T-helper 22 cell (primary cell): ENCODE results near the gene TAB2.
"Not testable (repeated sequence)": the region's sequence is repeated elsewhere in the genome, so short reads cannot be mapped to it uniquely, and the experiment has no call there.

Experiments
- DNase-seq: peaks from one replicate; pipeline ENCODE4 v3.0.0-alpha.2; 2020; ENCODE audit warnings: low read depth

Gene TAB2

DNA sequence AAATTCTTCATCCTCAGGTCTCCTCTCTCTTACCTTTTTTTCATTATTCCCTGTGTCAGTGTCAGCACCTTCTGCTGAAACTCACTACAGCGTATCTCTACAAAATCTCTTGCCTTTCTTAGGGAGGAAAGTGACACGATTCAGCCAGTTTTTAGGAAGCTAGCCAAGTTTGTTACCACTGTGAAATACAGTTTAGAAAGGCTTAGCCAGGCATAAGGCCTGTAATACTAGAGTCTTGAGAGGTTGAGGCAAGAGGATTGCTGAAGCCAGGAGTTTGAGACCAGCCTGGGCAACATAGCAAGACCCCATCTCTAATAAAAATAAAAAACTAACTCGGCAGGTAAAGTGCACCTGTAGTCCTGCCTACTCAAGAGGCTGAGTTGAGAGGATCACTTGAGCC is 16.7 kb downstream of the TAB2 start:
- DNase-seq, result no peak

DNA sequence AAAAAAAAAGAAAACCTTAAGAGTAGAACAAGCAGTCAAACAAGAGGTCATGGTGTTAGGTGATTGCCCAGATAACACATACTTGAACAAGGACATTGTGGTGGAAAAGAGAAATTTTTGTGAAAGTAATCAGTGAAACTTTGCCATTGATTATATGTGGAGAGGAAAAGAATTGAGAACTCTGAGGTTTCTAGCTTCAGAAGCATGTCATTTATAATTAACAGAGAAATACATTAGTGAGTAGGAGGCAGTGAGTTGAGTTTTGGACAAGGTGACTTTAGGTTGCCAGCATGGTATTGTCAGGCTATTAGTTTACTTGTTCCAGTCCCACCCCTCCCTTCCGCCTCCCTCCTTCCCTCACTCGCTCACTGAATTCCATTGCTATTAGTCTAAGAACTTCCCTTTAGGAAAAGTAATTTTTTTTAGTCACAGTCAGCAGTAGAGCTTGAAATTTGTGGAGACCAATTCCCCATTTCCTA is 17.2 kb downstream of the TAB2 start:
- DNase-seq, result no peak

DNA sequence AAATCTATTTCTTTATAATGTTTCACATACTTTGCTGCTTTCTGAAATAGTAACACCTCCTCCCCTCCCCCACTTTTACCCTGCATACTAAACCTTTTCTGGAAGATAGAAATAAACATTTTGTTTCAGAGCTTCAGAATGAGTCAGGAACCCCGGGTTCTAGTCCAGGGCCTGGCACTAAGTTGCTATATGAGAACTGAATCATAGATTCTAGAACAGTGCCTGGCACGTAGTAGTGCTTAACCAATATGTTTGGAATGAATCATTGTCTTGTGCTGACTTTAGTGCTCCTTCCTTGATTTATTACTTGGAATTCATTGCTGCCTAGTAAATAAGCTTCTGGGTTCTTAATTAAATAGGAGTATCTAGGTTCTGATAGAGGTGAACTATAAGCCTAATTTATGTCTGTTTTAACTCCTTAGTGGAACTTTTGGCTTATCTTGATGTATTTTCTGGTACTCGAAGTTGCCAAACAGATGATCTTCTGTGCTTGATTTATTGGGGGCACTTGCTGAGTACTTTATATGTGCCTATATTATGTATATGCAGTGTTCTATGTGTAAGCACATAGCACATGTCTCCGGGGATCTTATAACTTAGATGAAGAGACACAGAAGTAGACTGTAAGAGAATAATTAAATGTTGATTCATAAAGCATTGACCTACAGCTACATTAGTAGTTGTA is 18.6 kb downstream of the TAB2 start:
- DNase-seq, result no peak

DNA sequence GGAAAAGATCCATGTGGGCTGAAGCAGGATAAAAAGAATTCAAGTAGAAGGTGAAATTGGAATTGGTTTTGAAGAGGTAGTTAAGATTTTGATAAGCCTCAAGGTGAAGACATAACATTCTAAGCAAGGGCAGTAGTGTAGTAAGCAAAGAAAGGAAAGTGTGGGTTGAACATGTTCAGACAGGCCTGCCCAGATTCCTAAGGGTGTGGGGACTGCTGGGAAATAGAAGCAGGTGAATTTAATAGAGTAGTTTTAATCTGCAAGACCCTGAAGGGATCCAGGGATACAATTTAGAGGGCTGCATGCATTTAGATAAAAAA is 19.1 kb downstream of the TAB2 start:
- no peak for DNase-seq

DNA sequence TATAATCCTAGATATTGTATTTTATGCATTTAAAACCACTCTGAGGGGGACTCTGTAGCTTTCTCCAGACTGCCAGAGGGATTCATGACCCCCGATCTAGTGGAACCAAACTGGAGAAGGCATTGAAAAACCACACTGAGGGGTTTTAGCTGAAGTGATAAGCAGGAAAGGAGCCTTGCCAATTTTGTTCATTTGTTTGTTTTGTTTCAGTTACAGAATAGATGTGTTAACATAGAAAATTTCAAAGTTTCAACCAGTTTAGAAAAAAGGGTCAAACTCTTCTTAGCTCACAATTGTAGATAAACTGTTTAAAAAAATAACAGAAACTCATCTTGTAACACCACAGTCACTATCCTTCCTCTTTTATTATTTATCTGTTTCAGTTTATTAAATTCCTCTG is 19.8 kb downstream of the TAB2 start:
- no peak for DNase-seq

DNA sequence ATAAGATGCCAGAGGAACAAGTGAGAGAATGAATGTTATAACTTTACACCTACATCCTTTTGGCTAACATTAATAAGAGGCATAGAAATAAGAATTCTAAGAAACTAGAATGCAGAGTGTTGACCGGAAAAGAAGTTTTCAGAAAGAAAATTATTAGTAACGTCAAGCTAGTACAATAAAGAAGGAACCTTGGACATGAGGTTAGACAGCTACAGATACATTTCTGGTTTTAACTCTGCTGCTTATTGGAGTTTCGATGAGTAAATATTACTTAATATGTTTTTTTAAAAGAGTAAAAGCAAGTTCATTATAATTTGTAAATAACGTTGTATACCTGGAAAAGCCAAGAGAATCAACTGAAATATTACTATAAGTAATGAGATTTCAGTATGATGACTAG is 22.7 kb downstream of the TAB2 start:
- DNase-seq, result no peak

DNA sequence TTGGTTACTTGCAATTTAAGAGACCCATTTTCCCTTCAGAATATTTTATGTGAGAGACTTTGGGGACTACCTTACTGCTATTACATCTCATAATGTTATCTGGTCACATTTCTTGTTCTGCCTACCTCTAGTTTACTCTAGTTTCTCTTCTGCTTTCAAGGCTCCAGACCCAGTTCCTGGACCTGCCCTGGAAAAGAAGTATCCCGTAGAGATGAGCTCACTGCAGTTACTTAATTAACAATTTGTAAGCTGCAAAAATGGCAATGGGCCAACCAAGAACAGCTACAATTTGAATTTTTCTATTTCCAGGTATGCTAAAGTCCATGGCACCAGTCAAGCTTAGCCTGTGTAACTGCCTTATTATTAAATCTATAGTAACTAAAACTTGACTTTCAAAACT is 25.0 kb downstream of the TAB2 start:
- DNase-seq, result no peak

DNA sequence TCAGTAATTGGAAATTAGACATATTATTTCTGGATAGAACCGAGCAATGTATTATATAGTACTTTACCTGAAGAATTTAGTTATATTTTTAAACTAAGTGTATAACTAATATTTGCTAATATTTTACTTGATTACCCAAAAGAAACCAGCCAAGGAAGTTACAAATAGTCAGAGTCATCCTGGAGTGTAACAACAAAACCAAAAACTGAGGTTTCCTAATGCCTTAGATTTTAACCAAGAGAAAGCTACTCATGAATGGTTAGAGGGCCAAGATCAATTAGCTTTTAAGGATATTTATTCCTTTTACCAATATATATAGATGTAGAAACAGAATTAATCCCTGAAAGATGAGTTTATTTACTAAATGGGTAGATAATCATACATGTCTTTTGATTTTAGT is 26.0 kb downstream of the TAB2 start:
- DNase-seq, result no peak

DNA sequence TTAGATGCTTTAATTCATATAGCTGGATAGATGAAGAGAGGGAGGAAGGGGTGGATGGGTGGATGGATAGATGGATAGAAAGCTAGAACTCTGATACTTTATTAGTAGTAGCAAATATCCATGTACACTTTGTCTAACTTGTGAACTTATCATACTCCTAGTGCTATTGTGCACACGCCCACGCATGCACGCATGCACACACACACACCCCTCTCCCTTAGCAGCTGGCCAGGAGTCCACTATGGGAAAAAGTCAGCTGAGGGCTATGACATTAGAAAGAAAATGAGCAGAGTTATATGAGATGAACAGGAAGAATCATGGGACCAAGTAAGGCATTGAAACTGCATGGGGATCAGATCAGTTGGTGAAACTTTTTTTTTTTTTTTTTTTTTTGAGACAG is 28.6 kb downstream of the TAB2 start:
- no peak for DNase-seq

DNA sequence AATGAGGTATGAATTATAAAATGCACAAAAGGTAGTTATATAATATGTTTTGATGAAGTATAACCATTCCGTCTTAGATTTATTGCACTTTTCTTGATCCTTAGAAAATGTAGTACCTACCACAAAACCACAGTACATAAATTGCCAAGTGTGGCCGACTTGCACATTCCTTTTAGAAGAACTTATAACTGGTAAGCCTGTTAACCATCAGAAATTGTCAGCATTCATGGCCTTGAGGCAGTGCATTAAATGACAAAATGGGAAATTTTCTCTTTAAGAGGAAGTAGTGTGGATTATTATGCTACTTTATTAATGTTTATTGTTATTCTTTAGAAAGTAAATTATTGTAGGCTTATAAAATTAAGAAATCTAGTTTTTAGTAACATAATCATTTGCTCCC is 29.6 kb downstream of the TAB2 start:
- no peak for DNase-seq

DNA sequence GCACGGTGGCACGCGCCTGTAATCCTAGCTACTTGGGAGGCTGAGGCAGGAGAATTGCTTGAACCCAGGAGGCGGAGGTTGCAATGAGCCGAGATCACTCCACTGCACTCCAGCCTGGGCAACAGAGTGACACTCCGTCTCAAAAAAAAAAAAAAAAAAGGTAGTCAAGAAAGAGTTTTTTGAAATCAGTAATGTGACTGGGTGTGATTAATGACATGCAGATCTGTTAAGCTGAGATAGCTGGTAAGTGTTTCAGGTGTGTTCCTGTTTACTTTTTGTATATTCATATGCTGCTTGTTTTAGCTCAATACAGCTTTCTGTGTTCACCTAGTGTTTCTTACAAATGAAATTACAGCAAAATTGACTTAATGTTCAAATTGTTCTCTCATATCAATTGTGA is 31.8 kb downstream of the TAB2 start:
- DNase-seq, result not testable (repeated sequence)

DNA sequence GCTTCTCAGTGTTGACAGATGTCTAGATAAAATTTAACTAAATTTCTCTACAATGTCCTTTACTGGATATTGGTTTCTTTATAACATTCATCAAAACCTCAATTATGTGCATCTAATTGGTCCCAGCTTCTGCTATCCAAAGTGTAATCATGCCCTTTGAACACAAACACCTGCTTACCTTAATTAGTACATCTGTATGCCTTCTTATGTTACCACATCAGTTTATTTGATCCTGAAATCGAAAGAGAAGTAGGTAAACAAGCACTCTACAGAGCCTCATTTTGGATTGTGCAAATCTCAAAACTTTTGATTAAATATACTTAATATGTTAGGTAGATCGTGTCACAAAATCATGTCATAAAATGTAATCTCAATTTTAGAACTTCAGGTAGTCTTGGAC is 36.5 kb downstream of the TAB2 start:
- no peak for DNase-seq

DNA sequence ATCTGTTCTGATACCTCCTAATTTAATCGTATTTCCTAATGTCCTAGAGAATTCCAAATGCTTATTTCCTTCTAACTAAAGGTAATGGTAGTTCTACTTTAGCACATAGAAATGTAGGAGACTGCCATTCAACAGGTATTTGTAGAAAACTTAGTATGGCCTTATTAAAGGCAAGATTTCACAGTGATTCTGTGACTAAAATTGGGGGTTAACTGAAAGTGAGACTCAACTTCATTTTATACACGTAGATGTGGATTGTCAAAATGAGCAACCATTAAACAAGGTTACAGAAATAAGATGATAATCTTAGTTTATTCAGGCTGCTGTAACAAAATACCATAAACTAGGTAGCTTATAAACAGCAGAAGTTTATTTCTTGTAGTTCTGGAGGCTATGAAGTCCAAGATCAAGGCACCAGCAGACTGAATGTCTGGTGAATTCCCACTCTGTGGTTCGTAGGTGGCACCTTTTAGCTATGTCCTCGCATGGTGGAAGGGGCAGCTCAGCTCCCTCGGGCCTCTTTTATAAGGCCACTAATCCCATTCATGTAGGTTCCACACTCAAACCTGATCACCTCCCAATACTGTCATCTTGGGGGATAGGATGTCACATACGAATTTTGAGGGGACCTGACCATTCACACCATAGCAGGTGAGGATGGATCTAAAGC is 38.7 kb downstream of the TAB2 start:
- no peak for DNase-seq

DNA sequence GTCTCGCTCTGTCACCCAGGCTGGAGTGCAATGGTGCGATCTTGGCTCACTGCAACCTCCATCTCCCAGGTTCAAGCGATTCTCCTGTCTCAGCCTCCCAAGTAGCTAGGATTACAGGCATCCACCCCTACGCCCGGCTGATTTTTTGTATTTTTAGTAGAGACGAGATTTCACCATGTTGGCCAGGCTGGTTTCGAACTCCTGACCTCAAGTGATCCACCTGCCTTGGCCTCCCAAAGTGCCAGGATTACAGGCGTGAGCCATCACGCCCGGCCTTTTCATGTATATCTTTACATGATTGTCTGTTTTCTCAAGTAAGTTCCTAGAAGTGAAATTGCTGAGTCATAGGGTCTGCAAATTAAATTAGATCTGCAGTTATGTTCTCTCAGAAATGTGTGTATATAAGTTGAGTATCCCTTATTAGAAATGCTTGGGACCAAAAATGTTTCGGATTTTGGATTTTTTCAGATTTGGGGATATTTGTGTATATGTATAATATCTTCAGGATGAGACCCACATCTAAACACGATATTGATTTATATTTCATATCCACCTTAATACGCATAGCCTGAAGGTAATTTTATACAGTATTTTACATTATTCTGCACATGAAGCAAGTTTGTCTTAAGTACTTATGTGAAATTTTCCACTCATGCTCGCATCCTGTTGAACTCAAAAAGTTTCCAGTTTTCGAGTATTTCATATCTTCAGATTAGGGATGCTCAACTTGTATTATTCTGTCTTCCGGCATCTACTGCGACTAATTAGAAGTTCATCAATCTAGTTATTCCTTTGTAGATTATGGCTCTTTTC is 40.4 kb downstream of the TAB2 start:
- DNase-seq, result no peak

DNA sequence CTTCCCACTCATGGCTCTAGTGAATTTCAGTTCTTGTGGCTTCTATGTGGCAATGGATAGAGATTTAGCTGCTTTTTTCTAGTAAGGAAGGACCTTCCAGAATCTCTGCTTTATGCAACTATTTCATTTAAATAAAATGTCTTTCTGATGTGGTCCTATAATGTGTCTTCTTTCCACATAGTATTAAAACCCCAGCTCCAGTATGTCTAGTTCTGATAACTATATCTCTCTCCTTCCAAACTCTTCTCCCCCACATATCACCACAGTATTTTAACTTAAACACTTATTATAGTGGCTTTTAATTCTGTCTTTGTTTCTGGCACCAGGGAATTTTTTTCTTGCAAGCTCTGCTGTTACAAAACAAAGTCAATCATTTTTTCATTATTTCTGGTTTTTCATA is 41.9 kb downstream of the TAB2 start:
- no peak for DNase-seq

DNA sequence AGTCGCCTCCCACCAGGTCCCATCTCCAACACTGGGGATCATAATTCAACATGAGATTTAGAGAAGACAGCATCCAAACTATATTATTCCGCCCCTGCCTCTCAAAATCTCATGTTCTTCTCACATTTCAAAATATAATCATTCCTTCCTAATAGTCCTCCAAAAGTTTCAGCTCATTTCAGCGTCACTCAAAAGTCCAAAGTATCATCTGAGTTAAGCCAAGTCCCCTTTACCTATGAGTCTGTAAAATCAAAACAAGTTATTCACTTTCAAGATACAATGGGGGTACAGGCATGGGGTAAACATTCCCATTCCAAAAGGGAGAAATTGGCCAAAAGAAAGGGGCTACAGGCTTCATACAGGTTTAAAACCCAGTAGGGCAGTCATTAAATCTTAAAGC is 43.0 kb downstream of the TAB2 start:
- DNase-seq, result no peak

DNA sequence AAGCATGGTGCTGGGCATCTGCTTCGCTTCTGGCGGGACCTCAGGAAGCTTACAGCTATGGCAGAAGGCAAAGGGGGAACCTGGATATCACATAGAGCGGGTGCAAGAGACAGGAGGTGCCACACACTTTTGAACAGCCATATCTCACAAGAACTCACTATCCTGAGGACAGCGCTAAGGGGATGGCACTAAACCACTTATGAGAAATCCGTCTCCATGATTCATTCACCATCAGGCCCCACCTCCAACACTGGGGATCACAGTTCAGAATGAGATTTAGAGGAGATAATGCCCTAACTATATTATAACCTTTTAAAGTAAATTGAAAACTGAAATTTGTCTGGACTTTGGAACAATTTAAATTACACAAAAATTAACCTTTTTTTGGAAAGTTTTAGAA is 44.8 kb downstream of the TAB2 start:
- DNase-seq, result no peak

DNA sequence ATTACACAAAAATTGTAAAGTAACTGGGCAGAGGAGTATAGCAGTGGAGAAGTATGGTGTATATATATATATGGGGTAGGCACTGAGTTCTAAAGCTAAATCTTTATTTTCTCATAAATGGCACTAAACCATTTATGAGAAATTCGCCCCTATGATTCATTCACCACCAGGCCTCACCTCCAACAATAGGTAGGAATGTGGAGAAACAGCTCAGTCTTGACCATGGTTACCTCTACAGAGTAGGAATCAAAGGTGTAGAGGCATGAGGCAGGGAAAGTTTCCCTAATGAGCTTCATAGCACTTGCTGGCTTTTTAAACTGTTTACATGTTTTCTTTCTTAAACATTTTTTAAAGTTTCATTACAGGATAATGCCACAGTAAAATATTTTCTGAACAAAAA is 45.6 kb downstream of the TAB2 start:
- DNase-seq, result no peak

DNA sequence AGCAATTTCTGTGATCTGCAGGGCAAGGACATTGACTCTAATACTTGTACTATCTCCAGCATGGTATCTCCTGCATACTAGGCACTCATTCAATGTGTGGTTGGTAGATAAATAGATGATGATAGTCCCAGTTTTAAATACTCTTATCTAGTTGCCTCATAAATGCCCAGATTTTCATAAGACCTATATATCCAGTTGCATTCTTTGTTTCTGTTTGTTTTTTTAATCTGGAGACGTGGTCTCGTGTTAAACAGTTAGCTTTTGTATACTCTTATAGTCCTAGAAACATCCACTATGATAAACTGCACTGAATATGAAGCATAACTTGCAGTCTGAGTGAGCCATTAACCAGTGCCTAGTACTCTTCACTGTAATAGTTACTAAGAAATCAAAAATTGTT is 47.0 kb downstream of the TAB2 start:
- no peak for DNase-seq

DNA sequence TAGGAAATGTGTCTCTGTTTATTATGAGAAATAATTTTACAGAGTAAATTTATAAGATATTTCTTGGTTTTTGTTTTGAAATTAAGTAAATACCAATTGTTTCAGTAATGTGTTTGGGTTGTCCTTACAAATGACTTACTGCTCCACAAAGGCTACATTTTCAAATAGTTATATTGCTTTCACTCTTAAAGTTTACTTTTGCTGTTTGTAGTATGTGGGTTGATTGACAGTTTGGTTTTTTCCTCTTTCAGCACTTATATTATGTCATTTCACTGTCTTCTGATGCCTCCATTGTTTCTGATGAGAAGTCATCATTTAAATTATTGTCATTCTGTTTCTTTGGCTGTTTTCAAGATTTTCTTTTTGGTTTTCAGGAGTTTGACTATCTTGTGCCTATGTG is 47.7 kb downstream of the TAB2 start:
- no peak for DNase-seq

DNA sequence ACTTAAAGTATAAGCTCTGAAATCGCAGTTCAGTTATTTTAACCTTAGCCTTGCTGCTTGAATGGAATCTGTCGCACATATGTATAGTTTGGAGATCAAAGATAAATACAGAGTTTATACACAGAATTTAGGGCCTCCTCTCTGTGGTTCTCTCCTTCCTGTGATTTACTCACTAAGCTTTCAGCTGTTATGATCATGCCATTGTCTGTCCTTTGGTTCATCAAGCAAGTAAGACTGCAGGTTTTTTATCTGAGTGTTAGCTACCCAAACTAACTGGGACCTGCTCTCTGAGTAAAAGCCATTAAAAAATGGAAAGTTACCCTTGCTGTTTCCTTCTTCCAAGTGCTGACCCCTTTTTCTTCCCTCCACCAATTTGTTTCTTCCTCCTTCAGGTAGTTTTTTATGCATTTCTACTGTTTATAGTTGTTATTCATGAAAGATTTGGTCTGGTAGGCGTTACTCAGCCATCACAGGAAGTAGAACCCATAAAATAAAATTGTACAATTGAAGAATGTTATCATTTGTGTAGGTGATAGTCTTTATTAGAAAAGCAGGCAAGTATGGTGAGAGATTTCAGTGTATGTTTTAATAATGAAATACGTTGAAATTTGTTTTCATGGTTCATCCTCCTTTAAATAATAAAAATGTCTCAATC is 48.9 kb downstream of the TAB2 start:
- no peak for DNase-seq

DNA sequence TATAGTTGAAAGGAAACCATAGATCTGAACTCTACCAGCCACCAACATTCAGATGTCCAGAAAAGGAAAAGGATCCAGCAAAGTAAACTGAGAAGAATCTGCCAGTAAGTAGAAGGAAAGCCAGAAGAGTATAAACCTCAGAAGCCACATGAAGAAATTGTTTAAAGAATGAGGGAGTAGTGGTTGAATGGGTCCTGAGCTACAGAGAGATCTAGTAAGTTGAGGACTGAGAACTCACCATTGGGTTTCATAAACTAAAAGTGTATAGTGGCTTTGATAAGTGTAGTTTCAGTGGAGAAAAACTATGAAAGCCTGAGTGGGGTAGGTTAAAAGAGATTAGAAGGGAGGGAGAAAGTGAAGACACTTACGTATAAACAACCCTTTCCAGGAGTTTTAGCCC is 50.6 kb downstream of the TAB2 start:
- DNase-seq, result no peak

DNA sequence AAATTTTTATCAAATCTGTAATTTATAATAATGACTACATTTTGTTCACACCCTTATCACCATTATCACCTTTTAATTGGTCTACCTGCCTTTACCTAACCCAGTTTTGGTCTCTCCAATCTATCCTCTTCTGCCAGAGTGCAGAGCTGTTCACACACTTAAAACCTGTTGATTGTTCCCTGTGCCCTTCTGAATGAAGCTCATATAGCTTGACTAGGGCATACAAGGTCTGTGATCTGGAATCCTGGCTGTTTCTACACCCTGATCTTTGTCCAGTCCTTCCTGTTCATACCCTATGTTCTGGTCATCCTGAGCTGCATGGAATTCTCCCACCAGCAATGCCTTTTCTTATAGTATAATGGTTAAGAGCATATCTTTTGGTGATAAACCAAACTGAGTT is 53.6 kb downstream of the TAB2 start:
- no peak for DNase-seq
